ENCODE data around the gene TBC1D5.
"Not testable (repeated sequence)": the region's sequence is repeated elsewhere in the genome, so short reads cannot be mapped to it uniquely, and the experiment has no call there.

TBC1D5 gene

DNA sequence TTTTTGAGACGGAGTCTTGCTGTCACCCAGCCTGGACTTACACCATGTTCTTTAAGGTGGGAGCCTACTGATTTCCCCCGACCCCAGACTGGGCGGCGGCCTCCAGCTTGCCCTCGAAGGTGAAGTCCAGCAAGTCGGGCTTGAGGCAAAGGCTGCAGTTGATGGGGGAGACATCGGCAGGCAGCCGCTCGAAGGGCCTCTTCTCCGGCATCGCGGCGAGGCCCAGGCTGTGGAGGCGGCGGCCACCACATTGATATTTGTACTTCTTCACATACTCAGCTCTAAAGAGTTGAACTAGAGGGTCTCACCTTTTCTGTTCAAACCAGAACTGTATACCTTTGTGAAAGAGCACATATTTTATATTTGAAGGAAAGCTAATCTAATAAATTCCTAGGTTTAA is 36.4 kb downstream of the TBC1D5 start:
- not testable (repeated sequence) for H3K4me2 ChIP-seq (ENCODE audit: low read length, poor library complexity, severe bottlenecking); H3K4me1 ChIP-seq (ENCODE audit: control insufficient read depth, insufficient read depth, low read depth, low read length)
- WGBS: 100% methylated on average over 6 of the region's 15 CpGs

GRCh38 chr3:17699815-17700214 is 42.6 kb downstream of the TBC1D5 start:
- H3K79me1 ChIP-seq (replicated peaks; ENCODE audit: low read length, poor library complexity, severe bottlenecking); H4K8ac ChIP-seq (ENCODE audit: low read length); H2BK12ac ChIP-seq (ENCODE audit: low read length in 2 of 2); DNase-seq; H3K9me3 ChIP-seq (ENCODE audit: control insufficient read depth, low read length); H3K27me3 ChIP-seq (ENCODE audit: control insufficient read depth in 1 of 2, insufficient read depth in 1 of 2, low read length in 2 of 2); H3K4me2 ChIP-seq (ENCODE audit: low read length, poor library complexity, severe bottlenecking); H2AK5ac ChIP-seq (ENCODE audit: low read length, severe bottlenecking); H3K36me3 ChIP-seq (ENCODE audit: control insufficient read depth in 1 of 2, insufficient read depth in 2 of 2, low read depth in 1 of 2, low read length in 2 of 2); H3K4me3 ChIP-seq (ENCODE audit: insufficient read depth in 1 of 2, low read depth in 1 of 2, low read length in 2 of 2); H3K14ac ChIP-seq (ENCODE audit: low read length in 2 of 2); H3K27ac ChIP-seq (ENCODE audit: low read length, poor library complexity, severe bottlenecking); H3K23ac ChIP-seq (ENCODE audit: low read length in 2 of 2); H3K9ac ChIP-seq (ENCODE audit: low read length); H4K91ac ChIP-seq (ENCODE audit: low read length); H3K4me1 ChIP-seq (ENCODE audit: control insufficient read depth, insufficient read depth, low read depth, low read length); H2BK5ac ChIP-seq (ENCODE audit: low read depth, low read length, poor library complexity, severe bottlenecking); H3K18ac ChIP-seq (ENCODE audit: low read depth in 1 of 2, low read length in 2 of 2); H2AFZ ChIP-seq (ENCODE audit: low read depth, low read length); H2BK120ac ChIP-seq (ENCODE audit: low read depth, low read length); H3K4ac ChIP-seq (ENCODE audit: low read depth in 1 of 2, low read length in 2 of 2); H2BK15ac ChIP-seq (ENCODE audit: low read depth, poor library complexity, severe bottlenecking): not testable (repeated sequence)
- 100% methylated on average over 2 of the region's 2 CpGs for WGBS

More for the DNA sequence above, 36.4 kb downstream of the TBC1D5 start:
- not testable (repeated sequence) for H3K18ac ChIP-seq (ENCODE audit: low read depth in 1 of 2, low read length in 2 of 2); H3K9me3 ChIP-seq (ENCODE audit: control insufficient read depth, low read length); H2BK15ac ChIP-seq (ENCODE audit: low read depth, poor library complexity, severe bottlenecking); H3K4ac ChIP-seq (ENCODE audit: low read depth in 1 of 2, low read length in 2 of 2); H3K9ac ChIP-seq (ENCODE audit: low read length); H2BK5ac ChIP-seq (ENCODE audit: low read depth, low read length, poor library complexity, severe bottlenecking); H2AFZ ChIP-seq (ENCODE audit: low read depth, low read length); H3K79me1 ChIP-seq (replicated peaks; ENCODE audit: low read length, poor library complexity, severe bottlenecking); H3K27me3 ChIP-seq (ENCODE audit: control insufficient read depth in 1 of 2, insufficient read depth in 1 of 2, low read length in 2 of 2); H2BK120ac ChIP-seq (ENCODE audit: low read depth, low read length); H2BK12ac ChIP-seq (ENCODE audit: low read length in 2 of 2); H3K14ac ChIP-seq (ENCODE audit: low read length in 2 of 2); H3K36me3 ChIP-seq (ENCODE audit: control insufficient read depth in 1 of 2, insufficient read depth in 2 of 2, low read depth in 1 of 2, low read length in 2 of 2); H3K27ac ChIP-seq (ENCODE audit: low read length, poor library complexity, severe bottlenecking); H4K8ac ChIP-seq (ENCODE audit: low read length); DNase-seq; H2AK5ac ChIP-seq (ENCODE audit: low read length, severe bottlenecking); H3K23ac ChIP-seq (ENCODE audit: low read length in 2 of 2); H4K91ac ChIP-seq (ENCODE audit: low read length); H3K4me3 ChIP-seq (ENCODE audit: insufficient read depth in 1 of 2, low read depth in 1 of 2, low read length in 2 of 2)

DNA sequence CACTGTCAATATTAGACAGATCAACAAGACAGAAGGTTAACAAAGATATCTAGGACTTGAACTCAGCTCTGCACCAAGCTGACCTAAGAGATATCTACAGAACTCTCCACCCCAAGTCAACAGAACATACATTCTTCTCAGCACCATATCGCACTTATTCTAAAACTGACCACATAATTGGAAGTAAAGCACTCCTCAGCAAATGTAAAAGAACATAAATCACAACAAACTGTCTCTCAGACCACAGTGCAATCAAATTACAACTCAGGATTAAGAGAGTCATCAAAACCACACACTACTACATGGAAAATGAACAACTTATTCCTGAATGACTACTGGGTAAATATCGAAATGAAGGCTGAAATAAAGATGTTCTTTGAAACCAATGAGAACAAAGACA is 46.8 kb downstream of the TBC1D5 start:
- not testable (repeated sequence) for H3K36me3 ChIP-seq (ENCODE audit: control insufficient read depth in 1 of 2, insufficient read depth in 2 of 2, low read depth in 1 of 2, low read length in 2 of 2); H4K8ac ChIP-seq (ENCODE audit: low read length); H3K14ac ChIP-seq (ENCODE audit: low read length in 2 of 2); H3K4me3 ChIP-seq (ENCODE audit: insufficient read depth in 1 of 2, low read depth in 1 of 2, low read length in 2 of 2); H2BK120ac ChIP-seq (ENCODE audit: low read depth, low read length); DNase-seq; H2AFZ ChIP-seq (ENCODE audit: low read depth, low read length); H3K4me2 ChIP-seq (ENCODE audit: low read length, poor library complexity, severe bottlenecking); H3K27me3 ChIP-seq (ENCODE audit: control insufficient read depth in 1 of 2, insufficient read depth in 1 of 2, low read length in 2 of 2); H3K4me1 ChIP-seq (ENCODE audit: control insufficient read depth, insufficient read depth, low read depth, low read length); H4K91ac ChIP-seq (ENCODE audit: low read length); H2AK5ac ChIP-seq (ENCODE audit: low read length, severe bottlenecking); H3K27ac ChIP-seq (ENCODE audit: low read length, poor library complexity, severe bottlenecking); H3K9ac ChIP-seq (ENCODE audit: low read length); H3K18ac ChIP-seq (ENCODE audit: low read depth in 1 of 2, low read length in 2 of 2); H3K4ac ChIP-seq (ENCODE audit: low read depth in 1 of 2, low read length in 2 of 2); H3K23ac ChIP-seq (ENCODE audit: low read length in 2 of 2); H2BK15ac ChIP-seq (ENCODE audit: low read depth, poor library complexity, severe bottlenecking); H2BK5ac ChIP-seq (ENCODE audit: low read depth, low read length, poor library complexity, severe bottlenecking); H2BK12ac ChIP-seq (ENCODE audit: low read length in 2 of 2); H3K9me3 ChIP-seq (ENCODE audit: control insufficient read depth, low read length)
- WGBS: 91% methylated on average over 1 of the region's 2 CpGs
- H3K79me1 ChIP-seq (replicated peaks; ENCODE audit: low read length, poor library complexity, severe bottlenecking): peaks cover 16% of the 10 kb centered on the region

DNA sequence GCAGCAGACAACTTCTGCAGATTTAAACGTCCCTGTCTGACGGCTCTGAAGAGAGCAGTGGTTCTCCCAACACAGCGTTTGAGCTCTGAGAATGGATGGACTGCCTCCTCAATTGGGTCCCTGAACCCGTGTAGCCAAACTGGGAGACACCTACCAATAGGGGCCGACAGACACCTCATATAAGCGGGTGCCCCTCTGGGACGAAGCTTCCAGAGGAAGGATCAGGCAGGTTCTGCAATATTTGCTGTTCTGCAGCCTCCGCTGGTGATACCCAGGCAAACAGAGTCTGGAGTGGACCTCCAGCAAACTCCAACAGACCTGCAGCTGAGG is 48.8 kb downstream of the TBC1D5 start:
- not testable (repeated sequence) for H3K4me2 ChIP-seq (ENCODE audit: low read length, poor library complexity, severe bottlenecking); H3K27me3 ChIP-seq (ENCODE audit: control insufficient read depth in 1 of 2, insufficient read depth in 1 of 2, low read length in 2 of 2); H2AFZ ChIP-seq (ENCODE audit: low read depth, low read length); H3K18ac ChIP-seq (ENCODE audit: low read depth in 1 of 2, low read length in 2 of 2); H3K27ac ChIP-seq (ENCODE audit: low read length, poor library complexity, severe bottlenecking); H4K8ac ChIP-seq (ENCODE audit: low read length); H3K23ac ChIP-seq (ENCODE audit: low read length in 2 of 2); H3K4ac ChIP-seq (ENCODE audit: low read depth in 1 of 2, low read length in 2 of 2); H3K4me1 ChIP-seq (ENCODE audit: control insufficient read depth, insufficient read depth, low read depth, low read length); H4K91ac ChIP-seq (ENCODE audit: low read length); H2BK120ac ChIP-seq (ENCODE audit: low read depth, low read length); H2BK5ac ChIP-seq (ENCODE audit: low read depth, low read length, poor library complexity, severe bottlenecking); H3K14ac ChIP-seq (ENCODE audit: low read length in 2 of 2); H3K4me3 ChIP-seq (ENCODE audit: insufficient read depth in 1 of 2, low read depth in 1 of 2, low read length in 2 of 2); H3K36me3 ChIP-seq (ENCODE audit: control insufficient read depth in 1 of 2, insufficient read depth in 2 of 2, low read depth in 1 of 2, low read length in 2 of 2); H2BK12ac ChIP-seq (ENCODE audit: low read length in 2 of 2); H2AK5ac ChIP-seq (ENCODE audit: low read length, severe bottlenecking); H3K9me3 ChIP-seq (ENCODE audit: control insufficient read depth, low read length); H2BK15ac ChIP-seq (ENCODE audit: low read depth, poor library complexity, severe bottlenecking); H3K9ac ChIP-seq (ENCODE audit: low read length); DNase-seq
- H3K79me1 ChIP-seq (replicated peaks; ENCODE audit: low read length, poor library complexity, severe bottlenecking): peaks cover 21% of the 10 kb centered on the region
- 93% methylated on average over 8 of the region's 8 CpGs for WGBS

Measured in mesenchymal stem cell (in vitro differentiated cells and primary cell).